Stimulated activated CD4-positive, alpha-beta T cell treated with anti-CD3 and anti-CD28 coated beads, TNF-alpha, amount 100 ng/mL, for 1 hour (primary cell): Measurements from ENCODE around the gene SH3GL1.
A peak's percentile ranks its signal among the peaks of the same experiment; 100 is the strongest.

Experiments
- DNase-seq, 3 donors: peaks; one replicate each; pipeline ENCODE4 v3.0.0-alpha.2; 2020; ENCODE audit warnings: low read depth in 3 of 3, low spot score in 1 of 3

The SH3GL1 gene

GRCh38 chr19:4402171-4403004 is 2.0 kb upstream of the SH3GL1 start, which contains the start of gene CHAF1A:
Gene CHAF1A, plus strand, starts transcription at chr19:4402640. Its CDS starts 123 bp downstream, at chr19:4402763.
- peak; percentile 95 to 99 (median 97) for DNase-seq

GRCh38 chr19:4401769-4402170 is 1.4 kb upstream of the SH3GL1 start:
- no peak for DNase-seq

- no peak for DNase-seq
Observed at GRCh38 chr19:4399812-4400134, 574 bp downstream of the SH3GL1 start.

- no peak for DNase-seq
Observed at GRCh38 chr19:4396949-4397783, 3.2 kb downstream of the SH3GL1 start.

- no peak for DNase-seq
Observed at GRCh38 chr19:4393947-4394590, 6.3 kb downstream of the SH3GL1 start.

GRCh38 chr19:4391701-4392483 is 8.5 kb downstream of the SH3GL1 start:
- no peak for DNase-seq

- no peak for DNase-seq
Observed at GRCh38 chr19:4391306-4391693, 9.0 kb downstream of the SH3GL1 start.

GRCh38 chr19:4390567-4391305 is 9.6 kb downstream of the SH3GL1 start:
- DNase-seq = no peak

- DNase-seq = no peak
Observed at GRCh38 chr19:4390017-4390566, 10.3 kb downstream of the SH3GL1 start.

GRCh38 chr19:4389511-4390016 is 10.8 kb downstream of the SH3GL1 start:
- DNase-seq = no peak

- DNase-seq = no peak
Observed at GRCh38 chr19:4389064-4389375, 11.3 kb downstream of the SH3GL1 start.

GRCh38 chr19:4388337-4389063 is 11.8 kb downstream of the SH3GL1 start:
- no peak for DNase-seq

- no peak for DNase-seq
Observed at GRCh38 chr19:4386041-4386782, 14.1 kb downstream of the SH3GL1 start.

GRCh38 chr19:4385291-4386040 is 14.9 kb downstream of the SH3GL1 start:
- DNase-seq = no peak

- peak in 1 of 3 donors; percentile 23 for DNase-seq
Observed at GRCh38 chr19:4380254-4380727, 20.1 kb downstream of the SH3GL1 start.

- DNase-seq = no peak
Observed at GRCh38 chr19:4379383-4380253, 20.7 kb downstream of the SH3GL1 start.

GRCh38 chr19:4378886-4379285 is 21.5 kb downstream of the SH3GL1 start:
- DNase-seq = no peak
